Caco-2 (cell line): ENCODE measurements around the gene ZNF75A. TPM values are rescaled to one million over a fixed set of nuclear protein-coding genes. Genes with fewer than 3 reads are reported as not detected.
A peak's percentile ranks its signal among the peaks of the same experiment; 100 is the strongest.

Experiments used
- BruUV-seq: library from RNA; stranded (reverse); fragments of 400-500 nt; replicated peaks from 2 replicates; lab custom pipeline; 2021; lab: Mats Ljungman, UMichigan
- CTCF ChIA-PET: fragments of 300-600 bp; sonication (Branson Sonifier 250); formaldehyde crosslinking; loops from one replicate; lab custom pipeline; 2022; ENCODE audit warnings: antibody characterized with exemption; lab: Charles Lee
- POLR2A ChIA-PET: fragments of 300-600 bp; sonication (Branson Sonifier 250); formaldehyde crosslinking; loops from one replicate; lab custom pipeline; 2022; ENCODE audit warnings: antibody characterized with exemption; lab: Charles Lee
- DNase-seq, 2 experiments: peaks; one replicate each; pipeline versions ENCODE4 v3.0.0 to v3.0.0-alpha.2; 2020 to 2022
- H3K27me3 ChIP-seq: replicated peaks from 2 replicates; pipeline ENCODE4 v1.6.0; 2011; ENCODE audit warnings: low read length; ENCODE audit not compliant: control insufficient read depth, insufficient read depth
- H3K36me3 ChIP-seq: 2 replicates; pipeline ENCODE4 v1.5.1; 2011; ENCODE audit warnings: low read length; ENCODE audit not compliant: control insufficient read depth, insufficient read depth
- H3K4me1 ChIP-seq: fragments of 250-450 bp; sonication (Bioruptor Pico); 2 replicates; pipeline ENCODE4 v1.5.1; 2020; ENCODE audit warnings: mild to moderate bottlenecking
- H3K4me3 ChIP-seq: 2 replicates; pipeline ENCODE4 v1.5.1; 2011; ENCODE audit warnings: low read depth, mild to moderate bottlenecking, control low read depth, low read length
- H3K9me3 ChIP-seq: fragments of 250-450 bp; sonication (Bioruptor Pico); 2 replicates; pipeline ENCODE4 v1.5.1; 2020; ENCODE audit warnings: mild to moderate bottlenecking, moderate library complexity
- H3K27ac Mint-ChIP-seq: one replicate; pipeline ENCODE4 v1.8.0; 2022; ENCODE audit warnings: mixed read lengths; ENCODE audit not compliant: unreplicated experiment
- H3K27me3 Mint-ChIP-seq: one replicate; pipeline ENCODE4 v1.8.0; 2022; ENCODE audit warnings: mixed read lengths; ENCODE audit not compliant: insufficient read depth, unreplicated experiment
- H3K36me3 Mint-ChIP-seq: one replicate; pipeline ENCODE4 v1.8.0; 2022; ENCODE audit warnings: mild to moderate bottlenecking, mixed read lengths; ENCODE audit not compliant: insufficient read depth, unreplicated experiment
- H3K4me1 Mint-ChIP-seq: one replicate; pipeline ENCODE4 v1.8.0; 2022; ENCODE audit warnings: low read depth, mixed read lengths; ENCODE audit not compliant: unreplicated experiment
- H3K4me3 Mint-ChIP-seq: one replicate; pipeline ENCODE4 v1.8.0; 2022; ENCODE audit warnings: mild to moderate bottlenecking, moderate library complexity, mixed read lengths; ENCODE audit not compliant: unreplicated experiment
- H3K9me3 Mint-ChIP-seq: one replicate; pipeline ENCODE4 v1.8.0; 2022; ENCODE audit warnings: mixed read lengths; ENCODE audit not compliant: unreplicated experiment
- CTCF ChIP-seq, 2 experiments: fragments of 200-600 bp in 1 of 2; IDR thresholded peaks; 1 replicate in 1 of 2; 2 replicates in 1 of 2; pipeline versions ENCODE4 v1.5.1 to v1.8.0; 2011 to 2022; ENCODE audit warnings: antibody characterized with exemption in 1 of 2, control low read depth in 1 of 2, inconsistent platforms in 1 of 2, low read depth in 1 of 2, low read length in 1 of 2, mild to moderate bottlenecking in 1 of 2, moderate library complexity in 1 of 2; ENCODE audit not compliant: insufficient read depth in 1 of 2, severe bottlenecking in 1 of 2, unreplicated experiment in 1 of 2
- intact Hi-C: fragments of 100-400 bp; cut with micrococcal nuclease; formaldehyde crosslinking; loops from one replicate; pipeline ENCODE4 v1.10.0; 2022; ENCODE audit not compliant: unreplicated experiment
- total RNA-seq: library from RNA; stranded (reverse); gene quantifications from 2 replicates; pipeline ENCODE4 v1.2.3, GENCODE V29; 2022

Gene ZNF75A
- total RNA-seq, 1 experiment from 2014 or later, result 29.1 TPM

GRCh38 chr16:3306078-3306477 lies 781 bp downstream of the ZNF75A start:
- peak overlapping the region; percentile 73 for H3K4me3 ChIP-seq
- Mint-ChIP-seq H3K36me3 (peaks cover 37% of the 10 kb centered on the region), H3K27ac (no peak overlapping the region), H3K9me3 (no peaks in the 10 kb centered on the region), H3K4me3 (peak overlapping the region; percentile 68), H3K27me3 (no peaks in the 10 kb centered on the region), H3K4me1 (no peaks in the 10 kb centered on the region)
- ChIA-PET CTCF (no interaction called here), POLR2A (no interaction called here)
- no peak for TF ChIP-seq CTCF (IDR thresholded peaks at IDR 0.05; ENCODE audit: insufficient read depth in 1 of 2, low read depth in 1 of 2, low read length in 1 of 2, severe bottlenecking in 1 of 2, unreplicated experiment in 1 of 2)
- DNase-seq, result no peak
- H3K27me3 ChIP-seq, result no peaks in the 10 kb centered on the region
- intact Hi-C loops, result no loop called here
- H3K36me3 ChIP-seq, result no peaks in the 10 kb centered on the region; the same call in 1 of the 2 replicates
- H3K4me1 ChIP-seq, result no peaks in the 10 kb centered on the region
- H3K9me3 ChIP-seq, result no peaks in the 10 kb centered on the region
- BruUV-seq, result TSS peak; percentile 39

GRCh38 chr16:3311496-3311895 lies 6.2 kb downstream of the ZNF75A start:
- no peaks in the 10 kb centered on the region for H3K27me3 Mint-ChIP-seq
- POLR2A ChIA-PET, result no interaction called here
- Histone ChIP-seq H3K4me3 (no peak overlapping the region), H3K9me3 (peaks cover 10% of the 10 kb centered on the region), H3K4me1 (no peaks in the 10 kb centered on the region), H3K27me3 (no peaks in the 10 kb centered on the region), H3K36me3 (no peaks in the 10 kb centered on the region; the same call in 1 of the 2 replicates)
- H3K9me3 Mint-ChIP-seq, result peaks cover 38% of the 10 kb centered on the region
- peaks cover 46% of the 10 kb centered on the region for H3K36me3 Mint-ChIP-seq
- DNase-seq, result no peak
- H3K27ac Mint-ChIP-seq, result no peak overlapping the region
- no TSS peak for BruUV-seq
- CTCF ChIA-PET, result no interaction called here
- intact Hi-C loops, result no loop called here
- no peak for TF ChIP-seq CTCF (IDR thresholded peaks at IDR 0.05; ENCODE audit: insufficient read depth in 1 of 2, low read depth in 1 of 2, low read length in 1 of 2, severe bottlenecking in 1 of 2, unreplicated experiment in 1 of 2)
- no peaks in the 10 kb centered on the region for H3K4me1 Mint-ChIP-seq
- H3K4me3 Mint-ChIP-seq, result no peak overlapping the region

GRCh38 chr16:3317315-3317999 lies 12.2 kb downstream of the ZNF75A start:
- BruUV-seq, result TSS peak; percentile 14
- no peak overlapping the region for H3K4me3 ChIP-seq

More at GRCh38 chr16:3317315-3317999, 12.2 kb downstream of the ZNF75A start:
- H3K27me3 Mint-ChIP-seq, result no peaks in the 10 kb centered on the region
- H3K36me3 ChIP-seq, result no peaks in the 10 kb centered on the region; the same call in 1 of the 2 replicates
- no peaks in the 10 kb centered on the region for H3K4me1 Mint-ChIP-seq
- H3K36me3 Mint-ChIP-seq, result peaks cover 55% of the 10 kb centered on the region
- no peak for DNase-seq
- no peak for TF ChIP-seq CTCF (IDR thresholded peaks at IDR 0.05; ENCODE audit: insufficient read depth in 1 of 2, low read depth in 1 of 2, low read length in 1 of 2, severe bottlenecking in 1 of 2, unreplicated experiment in 1 of 2)
- no peak overlapping the region for H3K4me3 Mint-ChIP-seq
- H3K9me3 ChIP-seq, result peaks cover 36% of the 10 kb centered on the region
- no peaks in the 10 kb centered on the region for H3K4me1 ChIP-seq
- H3K27ac Mint-ChIP-seq, result no peak overlapping the region
- ChIA-PET CTCF (no interaction called here), POLR2A (interaction anchor here (0.6 kb wide), 2 partner anchors 44 to 85 kb away, joined by 3 to 4 read pairs; no protein-coding TSS in a partner anchor)
- H3K9me3 Mint-ChIP-seq, result peaks cover 49% of the 10 kb centered on the region
- intact Hi-C loops, result no loop called here
- no peaks in the 10 kb centered on the region for H3K27me3 ChIP-seq
